Mesendoderm (in vitro differentiated cells): ENCODE results near the gene HDAC8.
"Not testable (repeated sequence)": the region's sequence is repeated elsewhere in the genome, so short reads cannot be mapped to it uniquely, and the experiment has no call there.

ENCODE experiments used
- DNase-seq: peaks from one replicate; pipeline ENCODE4 v3.0.0; 2013
- H2AK5ac ChIP-seq: 2 replicates; pipeline ENCODE4 v1.6.1; 2013; ENCODE audit warnings: low read length, inconsistent platforms
- H2BK120ac ChIP-seq: 2 replicates; pipeline ENCODE4 v1.6.1; 2013; ENCODE audit warnings: low read depth, mild to moderate bottlenecking, low read length, moderate library complexity, mixed read lengths
- H2BK15ac ChIP-seq: replicated peaks from 2 replicates; pipeline ENCODE4 v1.6.1; 2013; ENCODE audit warnings: low read depth, mild to moderate bottlenecking, moderate library complexity
- H2BK5ac ChIP-seq: 2 replicates; pipeline ENCODE4 v1.6.1; 2013; ENCODE audit warnings: low read length, inconsistent platforms
- H3K18ac ChIP-seq: 2 replicates; pipeline ENCODE4 v1.6.1; 2013; ENCODE audit warnings: mild to moderate bottlenecking, low read length, mixed read lengths
- H3K23ac ChIP-seq: one replicate; pipeline ENCODE4 v1.6.1; 2013; ENCODE audit warnings: low read length
- H3K27ac ChIP-seq: 2 replicates; pipeline ENCODE4 v1.5.1; 2013; ENCODE audit warnings: low read depth, mild to moderate bottlenecking, inconsistent platforms, low read length, moderate library complexity
- H3K27me3 ChIP-seq: 2 replicates; pipeline ENCODE4 v1.6.1; 2013; ENCODE audit warnings: low read length, control low read depth, mild to moderate bottlenecking, inconsistent platforms; ENCODE audit not compliant: insufficient read depth, poor library complexity
- H3K36me3 ChIP-seq: 2 replicates; pipeline ENCODE4 v1.6.1; 2013; ENCODE audit warnings: low read length, inconsistent platforms; ENCODE audit not compliant: control insufficient read depth, insufficient read depth
- H3K4ac ChIP-seq: one replicate; pipeline ENCODE4 v1.6.1; 2013; ENCODE audit warnings: low read depth, mild to moderate bottlenecking, low read length, moderate library complexity
- H3K4me1 ChIP-seq: 2 replicates; pipeline ENCODE4 v1.6.1; 2013; ENCODE audit warnings: low read depth, low read length, inconsistent platforms; ENCODE audit not compliant: control insufficient read depth
- H3K4me2 ChIP-seq: 2 replicates; pipeline ENCODE4 v1.6.1; 2013; ENCODE audit warnings: low read length
- H3K4me3 ChIP-seq: 2 replicates; pipeline ENCODE4 v1.5.1; 2013; ENCODE audit warnings: mild to moderate bottlenecking, low read length
- H3K56ac ChIP-seq: one replicate; pipeline ENCODE4 v1.6.1; 2013; ENCODE audit warnings: low read length
- H3K79me1 ChIP-seq: 2 replicates; pipeline ENCODE4 v1.6.1; 2013; ENCODE audit warnings: low read length, inconsistent platforms
- H3K79me2 ChIP-seq: 2 replicates; pipeline ENCODE4 v1.6.1; 2013; ENCODE audit warnings: mild to moderate bottlenecking, low read length; ENCODE audit not compliant: control insufficient read depth, insufficient read depth
- H3K9ac ChIP-seq: 2 replicates; pipeline ENCODE4 v1.6.1; 2013; ENCODE audit warnings: low read length, inconsistent platforms
- H4K5ac ChIP-seq: one replicate; pipeline ENCODE4 v1.6.1; 2013; ENCODE audit warnings: low read length
- H4K8ac ChIP-seq: one replicate; pipeline ENCODE4 v1.6.1; 2013; ENCODE audit warnings: low read depth, mild to moderate bottlenecking, control low read depth, low read length, moderate library complexity
- WGBS: extraction: QIAGEN DNeasy Blood & Tissue Kit; methylation state at CpG from one replicate; pipeline ENCODE4 v1.1.7; 2013; ENCODE audit warnings: low lambda C conversion rate, missing lambda C conversion rate; ENCODE audit not compliant: insufficient coverage; ENCODE audit errors: extremely low coverage; 5-methylcytosine and 5-hydroxymethylcytosine counted together

Gene HDAC8

DNA sequence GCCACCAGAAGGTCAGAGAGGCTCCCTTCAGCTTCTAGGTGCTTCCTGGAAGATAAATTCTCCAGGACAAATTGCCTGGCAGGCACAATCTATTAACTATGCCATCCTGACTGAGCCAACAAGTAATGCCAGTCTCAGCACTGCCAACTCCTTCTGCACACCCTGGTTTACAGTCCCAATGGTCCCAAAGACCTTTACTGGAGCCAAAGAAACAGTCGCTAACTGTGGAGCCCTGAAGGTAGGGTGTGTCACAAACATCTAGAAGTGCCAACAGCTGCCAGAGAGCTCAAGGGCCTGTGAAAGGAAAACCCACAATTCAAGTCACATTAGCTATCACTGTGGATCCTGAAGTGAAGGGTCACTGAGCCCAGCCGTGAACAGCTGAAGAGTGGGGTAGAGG is 232.0 kb downstream of the HDAC8 start:
- H3K18ac ChIP-seq, result no peak overlapping the region
- no peak overlapping the region for H3K4me2 ChIP-seq
- H2AK5ac ChIP-seq, result no peak overlapping the region
- no peak overlapping the region for H4K8ac ChIP-seq
- H3K4ac ChIP-seq, result no peak overlapping the region
- H4K5ac ChIP-seq, result no peak overlapping the region
- WGBS, result no CpG with 5 or more reads among the region's 2 CpGs
- no peaks in the 10 kb centered on the region for H3K79me1 ChIP-seq
- no peaks in the 10 kb centered on the region for H3K36me3 ChIP-seq
- no peaks in the 10 kb centered on the region for H3K27me3 ChIP-seq
- no peaks in the 10 kb centered on the region for H3K4me1 ChIP-seq
- no peaks in the 10 kb centered on the region for H3K79me2 ChIP-seq
- H3K9ac ChIP-seq, result no peak overlapping the region
- no peak overlapping the region for H3K56ac ChIP-seq
- no peak overlapping the region for H2BK15ac ChIP-seq
- no peak overlapping the region for H2BK5ac ChIP-seq
- H2BK120ac ChIP-seq, result no peak overlapping the region
- no peak overlapping the region for H3K27ac ChIP-seq
- no peak overlapping the region for H3K23ac ChIP-seq
- no peak overlapping the region for H3K4me3 ChIP-seq
- DNase-seq, result no peak

GRCh38 chrX:72340041-72340440 is 232.6 kb downstream of the HDAC8 start:
- DNase-seq, result no peak
- Histone ChIP-seq H3K9ac (no peak overlapping the region), H3K79me2 (no peaks in the 10 kb centered on the region), H2AK5ac (no peak overlapping the region), H3K4me1 (no peaks in the 10 kb centered on the region), H3K4ac (no peak overlapping the region), H3K79me1 (no peaks in the 10 kb centered on the region), H3K4me2 (no peak overlapping the region), H3K36me3 (no peaks in the 10 kb centered on the region), H2BK5ac (no peak overlapping the region), H3K27ac (no peak overlapping the region), H4K5ac (no peak overlapping the region), H3K4me3 (no peak overlapping the region), H3K23ac (no peak overlapping the region), H3K56ac (no peak overlapping the region), H2BK120ac (no peak overlapping the region), H3K27me3 (no peaks in the 10 kb centered on the region), H2BK15ac (no peak overlapping the region), H4K8ac (no peak overlapping the region), H3K18ac (no peak overlapping the region)
- WGBS, result no CpG with 5 or more reads among the region's 7 CpGs

GRCh38 chrX:72330131-72330530 is 242.5 kb downstream of the HDAC8 start:
- H4K8ac ChIP-seq, result no peak overlapping the region
- H3K18ac ChIP-seq, result no peak overlapping the region
- no peak overlapping the region for H3K4ac ChIP-seq
- no peak overlapping the region for H2BK120ac ChIP-seq
- H3K4me1 ChIP-seq, result no peaks in the 10 kb centered on the region
- no peak overlapping the region for H3K27ac ChIP-seq
- no peaks in the 10 kb centered on the region for H3K36me3 ChIP-seq
- H3K27me3 ChIP-seq, result no peaks in the 10 kb centered on the region
- no CpG with 5 or more reads among the region's 3 CpGs for WGBS
- H3K4me3 ChIP-seq, result no peak overlapping the region
- H2AK5ac ChIP-seq, result no peak overlapping the region
- H3K79me1 ChIP-seq, result no peaks in the 10 kb centered on the region
- no peak overlapping the region for H3K9ac ChIP-seq
- H3K56ac ChIP-seq, result no peak overlapping the region
- no peak overlapping the region for H4K5ac ChIP-seq
- no peak overlapping the region for H3K4me2 ChIP-seq
- H2BK15ac ChIP-seq, result no peak overlapping the region
- no peaks in the 10 kb centered on the region for H3K79me2 ChIP-seq
- H2BK5ac ChIP-seq, result no peak overlapping the region
- H3K23ac ChIP-seq, result no peak overlapping the region
- peak; percentile 17 for DNase-seq

- no peak overlapping the region for H3K4ac ChIP-seq
- no peak overlapping the region for H3K23ac ChIP-seq
- H4K8ac ChIP-seq, result no peak overlapping the region
- H3K79me2 ChIP-seq, result no peaks in the 10 kb centered on the region
- no peak overlapping the region for H2BK15ac ChIP-seq
- no CpG with 5 or more reads among the region's 8 CpGs for WGBS
- H2BK120ac ChIP-seq, result no peak overlapping the region
- H3K79me1 ChIP-seq, result no peaks in the 10 kb centered on the region
- H3K27me3 ChIP-seq, result no peaks in the 10 kb centered on the region
- no peak overlapping the region for H3K4me3 ChIP-seq
- no peaks in the 10 kb centered on the region for H3K4me1 ChIP-seq
- no peaks in the 10 kb centered on the region for H3K36me3 ChIP-seq
- no peak overlapping the region for H3K18ac ChIP-seq
- no peak overlapping the region for H2BK5ac ChIP-seq
- H3K56ac ChIP-seq, result no peak overlapping the region
- H4K5ac ChIP-seq, result no peak overlapping the region
- H3K27ac ChIP-seq, result no peak overlapping the region
- no peak overlapping the region for H3K4me2 ChIP-seq
- no peak overlapping the region for H3K9ac ChIP-seq
- H2AK5ac ChIP-seq, result no peak overlapping the region
- DNase-seq, result no peak
Observed at GRCh38 chrX:72326605-72327300, 245.9 kb downstream of the HDAC8 start.

DNA sequence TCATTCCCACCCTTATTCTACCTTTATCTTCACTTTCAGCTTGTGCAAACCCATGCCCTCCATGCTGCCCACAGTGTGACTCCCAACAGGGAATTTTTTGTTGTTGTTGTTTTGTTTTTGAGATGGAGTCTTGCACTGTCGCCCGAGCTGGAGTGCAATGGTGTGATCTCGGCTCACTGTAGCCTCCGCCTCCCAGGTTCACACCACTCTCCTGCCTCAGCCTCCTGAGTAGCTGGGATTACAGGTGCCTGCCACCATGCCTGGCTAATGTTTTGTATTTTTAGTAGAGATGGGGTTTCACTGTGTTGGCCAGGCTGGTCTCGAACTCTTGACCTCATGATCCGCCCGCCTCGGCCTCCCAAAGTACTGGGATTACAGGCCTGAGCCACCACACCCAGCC is 253.0 kb downstream of the HDAC8 start:
- H3K27me3 ChIP-seq, H3K4me3 ChIP-seq, H2BK5ac ChIP-seq, H4K8ac ChIP-seq, H4K5ac ChIP-seq, H3K36me3 ChIP-seq, H3K4me2 ChIP-seq, H3K9ac ChIP-seq, H3K18ac ChIP-seq, H3K79me2 ChIP-seq, DNase-seq, H3K79me1 ChIP-seq, H3K23ac ChIP-seq, H2AK5ac ChIP-seq, H3K4me1 ChIP-seq, H2BK15ac ChIP-seq, H3K27ac ChIP-seq, H3K56ac ChIP-seq, H2BK120ac ChIP-seq, H3K4ac ChIP-seq: not testable (repeated sequence)
- no CpG with 5 or more reads among the region's 8 CpGs for WGBS

- Histone ChIP-seq H3K36me3 (no peaks in the 10 kb centered on the region), H4K8ac (no peak overlapping the region), H3K79me2 (no peaks in the 10 kb centered on the region), H3K4me1 (no peaks in the 10 kb centered on the region), H2BK120ac (no peak overlapping the region), H3K4me3 (no peak overlapping the region), H3K9ac (no peak overlapping the region), H4K5ac (no peak overlapping the region), H3K56ac (no peak overlapping the region), H2BK5ac (no peak overlapping the region), H2AK5ac (no peak overlapping the region), H3K23ac (no peak overlapping the region), H3K4ac (no peak overlapping the region), H2BK15ac (no peak overlapping the region), H3K27me3 (no peaks in the 10 kb centered on the region), H3K79me1 (no peaks in the 10 kb centered on the region), H3K4me2 (no peak overlapping the region), H3K18ac (no peak overlapping the region), H3K27ac (no peak overlapping the region)
- WGBS, result no CpG with 5 or more reads among the region's 4 CpGs
- no peak for DNase-seq
Observed at GRCh38 chrX:72317139-72317538, 255.5 kb downstream of the HDAC8 start.
